ENCODE measurements around the gene TTC9B.

TTC9B gene

DNA sequence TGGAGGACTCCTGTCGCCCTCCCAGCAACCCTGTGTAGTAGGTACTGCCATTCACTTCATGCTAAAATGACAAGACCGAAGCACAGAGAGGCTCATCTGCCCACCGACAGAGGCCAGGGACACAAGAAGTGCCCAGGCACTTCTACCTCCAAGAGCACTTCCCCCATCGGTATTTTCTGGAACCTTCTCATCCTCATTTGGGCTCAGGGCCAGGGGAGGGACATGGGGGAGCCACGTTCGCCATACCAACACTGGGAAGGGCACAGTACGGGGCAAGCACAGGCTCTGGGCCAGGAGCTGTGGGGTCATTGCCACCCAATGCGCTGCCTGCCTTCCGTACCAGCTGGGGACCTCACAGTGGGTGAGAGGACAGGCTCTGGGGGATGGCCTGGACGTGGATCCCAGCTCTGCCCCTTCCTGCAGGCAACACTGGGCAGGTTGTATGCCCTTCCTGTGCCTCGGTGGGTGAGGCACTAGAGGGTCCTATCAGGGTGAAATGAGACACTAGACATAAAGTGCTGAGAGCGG lies 29.6 kb upstream of the TTC9B start:
- no peak for DNase-seq (ENCODE audit: low spot score)

DNA sequence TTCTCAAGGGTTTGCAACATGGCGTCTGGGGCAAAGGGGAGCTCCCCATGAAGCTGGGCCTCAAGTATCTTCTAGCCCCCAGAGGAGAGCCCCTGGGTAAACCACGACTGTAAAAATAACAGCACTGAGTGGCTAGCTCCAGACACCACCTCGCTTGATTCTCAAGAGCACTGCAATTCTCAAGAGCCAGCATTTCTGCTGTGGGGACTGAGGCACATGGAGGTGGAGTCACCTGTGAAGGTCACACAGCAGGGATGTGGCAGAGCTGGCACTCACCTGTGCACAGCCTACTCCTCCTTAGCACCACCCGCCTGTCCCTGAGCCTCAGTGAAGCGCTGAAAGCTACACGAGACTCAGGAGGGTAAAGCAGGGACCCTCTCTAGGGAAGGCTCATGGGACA lies 29.0 kb upstream of the TTC9B start:
- no peak for DNase-seq (ENCODE audit: low spot score)

DNA sequence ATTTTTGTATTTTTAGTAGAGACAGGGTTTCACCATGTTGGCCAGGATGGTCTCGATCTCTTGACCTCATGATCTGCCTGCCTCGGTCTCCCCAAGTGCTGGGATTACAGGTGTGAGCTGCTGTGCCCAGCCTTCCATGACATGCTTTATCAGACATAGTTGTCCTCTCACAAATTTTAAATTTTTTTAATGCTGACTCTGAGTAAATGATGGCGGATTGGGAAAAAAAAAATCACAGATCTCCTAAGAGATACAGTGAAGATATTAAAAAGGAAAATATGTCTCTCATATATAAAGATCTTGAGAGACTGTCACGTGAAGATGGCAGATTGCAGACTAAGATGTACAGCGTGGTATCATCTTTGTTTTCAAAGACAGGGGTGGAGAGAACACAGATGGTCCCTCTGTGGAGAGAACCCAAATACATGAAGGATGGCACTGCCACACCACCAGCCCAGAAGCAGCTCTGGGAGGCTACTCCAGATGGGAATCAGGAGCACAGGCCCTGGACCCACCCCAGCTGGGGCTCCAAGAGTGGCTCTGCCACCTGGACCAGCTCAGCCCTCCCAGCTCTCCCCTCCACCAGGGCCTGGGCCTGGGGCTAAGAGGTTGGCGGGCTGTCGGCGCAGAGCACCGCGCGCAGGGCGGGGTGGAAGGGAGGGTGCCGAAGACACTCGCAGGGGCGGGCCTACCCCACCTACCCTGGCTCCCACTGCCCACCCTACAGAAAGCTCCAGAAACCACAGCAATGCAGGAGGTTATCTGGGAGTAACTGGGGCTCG lies 28.3 kb upstream of the TTC9B start:
- no peak for DNase-seq (ENCODE audit: low spot score)

DNA sequence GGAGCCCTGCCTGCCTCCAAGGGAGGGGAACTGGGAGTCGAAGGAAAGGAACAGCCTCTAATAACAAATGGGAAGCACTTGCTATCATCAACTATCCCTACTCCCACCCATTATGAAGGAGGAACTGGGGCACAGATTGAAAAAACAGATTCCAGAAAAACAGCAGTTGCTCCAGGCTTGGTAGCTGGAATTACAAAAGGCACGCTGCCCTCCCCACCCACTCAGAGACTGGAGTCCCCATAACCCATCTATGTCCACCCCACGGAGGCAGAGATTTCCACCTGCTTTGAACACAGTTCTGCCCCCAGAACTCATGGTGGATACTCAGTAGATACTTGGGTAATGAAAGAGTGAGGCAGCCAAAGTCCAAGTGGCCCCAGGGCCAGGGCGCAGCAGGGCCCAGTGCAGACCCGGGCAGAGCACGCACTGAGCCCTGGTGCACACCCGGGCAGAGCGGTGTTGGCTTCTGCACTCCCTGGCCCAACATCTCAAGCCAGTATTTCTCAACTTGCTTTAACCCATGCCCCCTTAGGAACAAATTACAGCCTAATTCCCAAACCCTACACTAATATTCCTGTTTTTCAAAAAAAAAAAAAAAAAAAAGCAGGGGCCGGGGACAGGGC lies 27.4 kb upstream of the TTC9B start:
- no peak for DNase-seq (ENCODE audit: low spot score)

DNA sequence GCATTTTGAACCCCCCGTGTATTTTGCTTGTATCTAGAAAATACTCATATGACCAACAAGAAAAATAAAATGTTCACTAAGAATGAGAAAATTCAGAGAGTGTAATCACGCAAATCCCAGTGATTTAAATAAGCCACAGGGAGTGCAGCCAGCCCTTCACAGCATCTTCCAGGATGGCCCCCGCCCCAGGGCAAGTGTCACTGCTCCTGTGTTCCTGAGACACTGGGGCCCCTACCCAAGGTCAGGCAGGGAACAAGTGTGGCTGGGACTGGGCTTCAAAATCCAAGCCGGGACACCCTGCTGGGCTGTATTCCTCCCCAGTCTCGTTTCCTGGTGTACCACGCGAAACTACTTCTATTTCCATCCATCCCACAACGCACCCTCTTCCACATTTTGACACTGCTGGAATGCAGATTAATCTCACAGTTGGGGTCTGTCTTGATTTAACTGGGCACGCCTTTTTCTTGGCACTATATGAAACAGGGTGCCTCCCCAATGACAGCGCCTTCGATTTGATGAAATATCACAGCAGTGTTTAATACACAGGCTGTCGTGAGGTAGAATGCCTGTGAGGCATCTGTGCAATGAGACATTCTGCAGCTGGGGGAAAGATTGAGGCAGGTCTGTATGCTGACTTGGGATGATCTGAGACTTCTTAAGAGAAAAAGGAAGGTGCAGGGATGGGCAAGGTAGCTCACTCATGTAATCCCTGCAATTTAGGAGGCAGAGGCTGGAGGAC lies 26.6 kb upstream of the TTC9B start:
- DNase-seq (ENCODE audit: low spot score) = no peak

DNA sequence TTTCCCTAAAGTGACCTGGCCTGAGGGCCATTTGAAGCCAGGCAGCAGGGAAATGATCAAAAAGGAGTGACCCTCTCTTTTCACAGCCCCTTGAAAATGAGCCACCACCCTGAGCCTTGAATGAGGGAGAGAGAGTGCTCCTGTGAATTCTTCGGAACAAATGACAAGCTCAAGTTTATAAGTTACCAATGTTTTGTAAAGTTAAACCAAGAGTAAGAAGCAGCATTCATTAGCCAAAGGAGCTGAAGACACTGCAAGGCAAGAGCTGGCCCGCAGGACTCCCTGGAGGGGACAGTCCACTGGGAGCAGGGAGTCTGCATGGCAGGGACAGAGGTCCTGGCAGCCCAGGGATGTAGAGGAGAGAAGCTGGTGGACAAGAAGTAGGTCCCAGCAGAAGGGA lies 25.0 kb upstream of the TTC9B start:
- no peak for DNase-seq (ENCODE audit: low spot score)

DNA sequence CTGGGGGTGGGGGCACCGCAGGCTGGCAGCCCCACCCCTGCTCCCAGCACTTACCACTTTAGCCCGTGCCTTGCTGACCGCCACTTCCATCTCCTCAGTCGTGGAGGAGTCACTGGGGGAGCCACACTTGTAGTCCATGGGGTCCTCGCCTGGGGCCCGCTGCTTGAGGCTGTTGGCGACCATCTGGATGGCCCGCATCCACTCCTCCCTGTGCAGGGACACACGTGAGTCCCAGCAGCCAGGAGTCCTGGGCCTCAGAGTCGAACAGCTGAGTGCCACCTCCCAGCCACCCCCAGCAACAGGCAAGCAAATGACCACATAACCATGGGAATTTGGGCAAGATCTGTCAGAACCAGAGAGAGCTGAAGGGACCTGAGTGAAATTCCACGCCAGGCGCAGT lies 24.3 kb upstream of the TTC9B start:
- no peak for DNase-seq (ENCODE audit: low spot score)

DNA sequence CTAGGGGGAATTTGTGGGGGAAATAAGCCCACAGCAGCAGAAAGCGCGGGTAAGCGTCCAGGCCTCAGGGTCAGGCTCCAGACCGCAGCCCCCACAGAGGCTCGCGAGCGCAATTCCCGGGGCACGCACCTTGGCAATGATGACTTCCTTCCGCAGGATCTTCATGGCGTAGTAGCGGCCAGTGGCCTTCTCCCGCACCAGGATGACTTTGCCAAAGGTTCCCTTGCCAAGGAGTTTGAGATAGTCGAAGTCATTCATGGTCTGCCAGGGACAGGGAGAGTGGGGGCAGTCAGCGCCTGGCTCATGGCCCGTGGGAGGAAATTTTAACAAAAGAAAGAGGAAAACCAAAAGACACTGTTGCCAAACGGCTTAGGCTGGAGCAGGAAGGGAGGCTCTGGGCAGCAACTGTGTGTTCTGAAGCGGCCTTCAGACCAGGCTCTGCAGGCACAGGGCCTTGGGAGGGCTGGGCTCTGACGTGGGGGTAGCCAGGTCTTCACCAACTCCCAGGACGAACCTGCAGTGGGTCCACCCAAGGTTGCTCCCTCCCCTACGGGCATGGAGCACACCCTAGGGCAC lies 23.7 kb upstream of the TTC9B start:
- no peak for DNase-seq (ENCODE audit: low spot score)

DNA sequence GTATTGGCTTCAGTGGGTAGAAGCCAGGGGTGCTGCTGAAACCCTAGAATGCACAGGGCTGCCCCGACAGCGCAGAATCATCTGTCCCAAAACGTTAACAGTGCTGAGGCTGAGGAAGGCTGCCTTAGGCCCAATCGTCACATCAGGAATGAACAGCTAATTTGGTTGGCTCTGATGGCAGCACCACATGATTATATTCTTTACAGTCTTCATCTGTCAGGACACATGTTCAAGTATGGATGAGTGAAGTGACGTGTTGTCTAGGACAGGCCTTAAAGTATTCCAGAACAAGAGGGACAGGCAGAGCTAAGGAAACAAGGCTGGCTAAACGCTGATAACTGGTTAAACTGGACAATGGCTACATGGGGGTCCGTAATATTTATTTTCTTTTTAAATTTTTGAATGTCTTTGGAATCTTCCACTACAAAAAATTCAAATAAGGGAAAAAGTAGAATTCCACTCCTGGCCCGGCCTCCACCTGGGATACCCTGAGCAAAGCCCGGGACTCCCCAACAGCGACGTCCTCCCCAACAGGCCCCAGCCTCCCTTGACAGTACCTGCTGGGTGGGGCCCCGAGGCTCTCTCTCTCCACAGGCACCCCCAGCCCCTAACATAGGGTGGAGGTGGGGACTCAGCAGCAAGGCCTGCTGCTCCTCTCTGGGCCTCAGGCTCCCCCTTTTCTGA lies 23.1 kb upstream of the TTC9B start:
- DNase-seq (ENCODE audit: low spot score) = no peak

DNA sequence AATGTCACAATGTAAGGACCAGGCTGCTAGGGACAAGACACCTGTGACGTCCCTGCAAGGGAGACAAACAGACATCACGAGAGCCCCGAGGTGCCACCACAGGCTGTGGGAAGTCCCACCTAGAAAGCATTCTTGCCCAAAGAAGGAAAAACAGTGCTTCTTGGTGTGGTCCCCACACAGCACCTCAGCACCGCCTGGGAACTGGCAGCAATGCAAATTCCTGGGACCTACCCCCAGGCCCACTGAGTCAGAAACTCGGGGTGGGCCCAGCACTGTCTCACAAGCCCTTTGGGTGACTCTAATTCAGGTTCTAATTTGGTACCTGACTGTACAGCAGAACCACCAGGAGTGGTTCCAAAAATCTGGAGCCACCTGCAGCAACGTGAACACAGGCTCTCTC lies 22.1 kb upstream of the TTC9B start:
- no peak for DNase-seq (ENCODE audit: low spot score)

DNA sequence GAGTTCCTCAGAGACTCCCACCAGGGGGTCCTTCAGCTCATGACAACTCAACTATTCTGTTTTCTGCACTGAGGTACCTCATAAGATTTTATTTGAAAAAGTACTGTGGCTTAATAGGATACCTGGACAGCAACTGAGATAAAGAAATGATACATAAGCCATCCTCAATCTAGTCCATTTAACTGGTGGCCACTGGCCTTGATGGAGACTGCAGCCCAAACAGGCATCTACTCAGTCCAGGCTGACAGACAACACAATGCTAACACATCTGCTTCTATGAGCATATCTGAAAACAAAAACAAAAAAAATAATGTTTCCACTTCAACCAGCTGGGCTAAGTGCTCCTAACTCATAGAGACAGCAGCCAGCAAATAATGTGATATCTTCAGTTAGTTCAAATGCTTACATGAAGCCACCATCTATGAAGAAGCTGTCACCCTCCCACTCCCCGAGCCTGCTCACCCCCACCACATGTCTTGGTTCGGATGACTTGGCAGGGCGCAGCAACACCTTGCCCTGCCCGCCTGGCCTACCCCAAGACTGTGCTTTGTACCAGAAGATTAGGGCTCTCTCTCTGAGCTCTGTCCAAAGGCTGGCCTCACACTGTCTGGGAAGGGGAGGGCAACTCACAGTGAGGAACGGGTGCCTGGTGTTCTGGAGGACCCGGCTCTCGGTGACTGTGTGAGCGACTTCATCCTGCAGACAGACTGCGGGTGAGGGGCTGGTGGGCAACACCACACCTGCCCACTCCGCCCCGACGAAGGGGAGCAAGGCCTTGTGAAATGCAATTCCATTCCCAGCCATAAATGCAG lies 21.4 kb upstream of the TTC9B start:
- no peak for DNase-seq (ENCODE audit: low spot score)

DNA sequence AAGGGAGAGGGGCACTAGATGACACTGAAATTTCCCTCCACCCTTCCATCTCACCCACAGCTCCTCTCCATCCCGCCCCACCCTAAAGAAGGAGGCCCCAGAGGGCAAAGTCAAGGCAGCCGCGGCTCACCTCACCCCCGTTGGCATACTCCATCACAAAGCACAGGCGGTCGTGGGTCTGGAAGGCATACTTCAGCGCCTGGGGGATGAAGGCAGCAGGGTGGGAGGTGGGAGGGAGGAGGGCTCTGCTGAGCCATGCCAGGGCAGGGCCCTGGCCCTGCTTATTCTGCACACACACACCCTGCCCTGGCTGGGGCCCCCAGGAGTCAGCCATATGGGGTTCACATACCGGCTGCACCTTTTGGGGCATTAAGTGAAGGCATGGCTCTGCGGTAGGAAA lies 20.6 kb upstream of the TTC9B start:
- DNase-seq (ENCODE audit: low spot score) = no peak

DNA sequence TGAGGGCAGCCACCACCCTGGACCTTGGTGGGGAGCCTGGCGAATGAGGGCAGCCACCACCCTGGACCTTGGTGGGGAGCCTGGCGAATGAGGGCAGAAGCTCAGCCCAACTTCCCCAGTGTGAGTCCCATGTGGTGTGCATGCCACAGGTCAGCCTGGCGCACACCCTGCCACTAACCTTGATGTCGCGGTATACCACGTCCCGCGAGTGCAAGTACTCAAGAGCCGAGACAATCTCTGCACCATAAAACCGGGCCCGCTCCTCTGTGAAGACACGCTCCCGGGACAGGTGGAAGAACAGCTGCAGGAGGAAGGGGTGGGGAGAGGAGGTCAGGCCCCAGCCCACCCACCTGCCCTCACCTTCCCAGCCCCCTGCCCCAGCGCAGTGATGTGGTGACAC lies 19.6 kb upstream of the TTC9B start:
- no peak for DNase-seq (ENCODE audit: low spot score)

DNA sequence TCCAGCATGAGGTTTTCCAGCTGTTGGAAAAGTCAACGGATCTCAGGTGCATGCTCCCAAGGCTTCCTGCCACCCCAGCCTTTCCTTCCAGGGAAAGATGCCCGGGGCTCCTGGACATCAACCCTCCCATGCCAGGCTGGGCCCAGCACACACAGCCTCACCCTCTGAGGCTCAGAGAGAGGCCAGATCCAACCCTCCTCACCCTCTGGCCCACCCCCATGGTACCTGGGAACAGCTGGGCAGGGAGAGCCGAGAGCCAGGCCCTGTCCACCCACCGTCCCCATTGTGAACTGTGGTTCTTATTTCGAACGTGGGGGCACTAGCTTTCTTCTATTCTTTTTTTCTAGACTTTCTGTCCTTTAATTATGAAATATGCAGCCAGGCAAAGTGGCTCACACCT lies 18.2 kb upstream of the TTC9B start:
- DNase-seq (ENCODE audit: low spot score) = no peak

DNA sequence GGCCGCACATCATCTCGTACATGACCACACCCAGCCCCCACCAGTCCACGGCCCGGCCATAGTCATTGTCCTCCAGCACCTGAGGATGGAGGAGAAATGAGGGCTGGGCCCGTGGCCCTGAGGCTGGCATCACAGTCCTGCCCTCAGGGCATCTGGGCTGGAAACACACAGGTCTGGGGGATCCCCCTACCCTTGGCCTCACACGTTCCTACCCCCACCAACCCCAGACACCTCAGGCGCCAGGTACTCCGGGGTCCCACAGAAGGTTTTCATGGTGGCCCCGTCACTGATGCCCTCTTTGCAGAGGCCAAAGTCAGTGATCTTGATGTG lies 17.8 kb upstream of the TTC9B start:
- DNase-seq (ENCODE audit: low spot score) = no peak

DNA sequence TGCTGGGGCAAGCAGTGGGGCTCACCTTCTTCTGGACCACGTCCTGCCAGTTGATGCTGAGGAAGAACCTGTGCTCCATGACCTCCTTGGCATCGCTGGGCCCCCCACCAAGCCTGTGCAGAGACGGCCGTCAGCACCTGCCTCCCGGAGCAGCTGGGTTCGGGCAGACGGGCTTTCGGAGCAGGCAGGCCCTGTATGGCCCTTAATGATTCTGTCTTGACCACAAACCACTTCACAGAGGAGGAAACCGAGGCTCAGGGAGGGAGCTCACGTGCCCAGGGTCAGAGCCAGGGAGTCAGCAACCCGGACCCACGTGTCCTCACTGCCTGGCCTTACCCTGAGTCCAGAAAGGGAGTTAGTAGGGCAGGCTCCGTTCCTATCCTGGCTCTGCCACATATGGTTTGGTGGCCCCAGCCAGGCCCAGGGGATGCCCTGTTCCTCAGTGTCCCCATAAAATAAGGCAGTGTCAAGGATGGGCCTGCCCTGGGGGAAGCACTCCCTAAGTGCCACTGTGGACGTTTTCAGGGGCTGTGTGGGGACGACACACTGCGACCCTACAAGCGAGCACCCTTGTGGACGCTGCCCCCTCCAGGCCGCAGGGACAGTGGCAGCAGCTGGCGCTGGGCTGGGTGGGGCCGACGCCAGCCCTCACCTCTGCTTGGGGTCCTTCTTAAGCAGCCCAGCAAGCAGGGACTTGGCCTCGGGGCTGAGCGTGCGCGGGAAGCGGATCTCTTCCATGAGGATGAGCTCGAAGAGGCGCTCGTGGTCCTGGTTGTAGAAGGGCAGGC lies 17.2 kb upstream of the TTC9B start:
- DNase-seq (ENCODE audit: low spot score) = no peak

DNA sequence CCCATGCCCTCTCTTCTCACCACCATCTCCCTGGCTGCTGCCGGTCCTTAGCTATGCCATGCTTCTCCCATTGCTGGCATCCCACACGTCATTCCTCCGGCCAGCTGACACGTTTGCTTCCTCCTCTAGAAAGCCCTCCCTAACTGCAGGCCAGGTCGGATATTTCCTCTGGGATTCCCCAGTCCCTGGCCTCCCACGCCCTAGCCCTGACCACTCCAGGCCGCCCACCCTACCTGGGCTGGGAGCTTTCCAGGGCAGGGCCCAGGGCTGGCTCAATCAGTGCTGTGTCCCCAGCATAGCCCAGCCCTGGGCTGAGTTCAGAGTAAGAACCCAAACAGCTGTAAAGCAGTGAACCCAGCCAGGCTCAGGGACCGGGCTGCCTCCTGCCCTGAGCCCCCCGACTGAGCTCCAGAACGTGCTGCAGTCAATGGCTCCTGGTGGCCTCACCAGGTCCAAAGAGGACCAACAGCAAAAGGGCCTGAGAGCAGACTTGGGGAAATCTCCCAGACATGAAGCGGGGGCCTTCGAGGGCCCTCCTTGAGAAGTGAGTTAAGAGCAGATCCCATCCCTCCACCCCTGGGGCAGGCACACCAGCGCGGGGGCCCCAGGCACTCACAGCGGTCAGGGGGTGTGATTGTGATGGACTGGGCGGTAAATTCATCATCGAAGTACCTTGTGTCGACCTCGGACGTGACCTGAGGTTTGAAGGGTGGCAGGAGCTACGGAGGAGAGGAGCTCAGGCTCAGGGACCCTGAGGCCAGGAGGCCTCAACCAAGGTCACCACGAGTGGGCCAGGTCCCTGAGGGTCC lies 16.4 kb upstream of the TTC9B start:
- DNase-seq (ENCODE audit: low spot score) = no peak

DNA sequence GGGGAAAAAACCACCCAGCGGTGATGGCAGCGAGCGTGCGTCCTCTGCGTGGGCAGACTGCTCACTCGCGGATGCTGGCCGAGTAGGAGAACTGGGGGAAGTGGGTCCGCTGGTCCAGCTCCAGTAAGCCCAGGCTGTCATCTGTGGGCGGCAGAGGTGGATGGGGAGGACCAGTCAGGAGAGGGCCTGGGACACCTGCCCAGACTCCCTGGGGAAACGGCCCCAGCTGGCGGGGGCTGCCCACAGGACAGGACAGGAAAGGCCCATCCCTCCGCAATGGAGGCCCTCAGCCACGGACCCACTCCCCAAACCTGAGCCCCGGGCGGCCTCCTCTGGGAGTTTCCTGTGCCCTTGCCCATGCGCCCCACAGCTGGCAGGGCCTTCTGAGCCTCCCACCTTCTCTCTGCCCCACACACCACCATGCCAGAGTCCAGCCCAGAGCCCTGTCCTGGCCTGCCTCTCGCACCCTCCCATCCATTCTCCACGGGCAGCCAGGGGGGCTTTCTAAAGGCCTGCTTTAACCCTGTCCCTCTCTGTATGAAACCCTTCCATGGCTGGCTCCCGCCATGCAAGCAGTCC lies 15.7 kb upstream of the TTC9B start:
- DNase-seq (ENCODE audit: low spot score) = no peak

Measured in AG08395 (cell line).